GM18526 (cell line): Measurements from ENCODE around the gene NOXRED1.

Source experiments
- POLR2A ChIP-seq: IDR thresholded peaks from 3 replicates; pipeline ENCODE4 v1.6.1; 2011; ENCODE audit not compliant: insufficient read length; ENCODE audit errors: extremely low read depth

NOXRED1 gene

DNA sequence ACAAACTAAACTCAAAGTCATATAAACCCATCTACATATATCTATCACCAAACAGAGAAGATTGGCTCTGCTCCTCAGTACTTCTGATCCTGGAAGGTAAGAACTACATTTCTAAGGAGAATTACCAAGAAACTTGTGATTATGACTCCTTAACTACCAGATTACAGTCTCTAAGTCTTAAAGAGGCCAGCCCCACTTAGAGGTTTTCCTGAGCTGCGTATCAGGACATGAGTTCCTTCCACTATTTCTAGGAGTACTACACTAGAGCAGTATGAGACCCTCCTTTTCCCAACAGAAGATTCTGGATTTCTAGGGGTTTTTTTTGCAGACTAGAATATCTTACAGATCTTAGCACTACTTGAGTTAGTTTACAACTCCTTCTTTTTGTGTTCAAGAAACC lies at the start of gene NOXRED1:
Gene NOXRED1, minus strand, starts transcription at position 101 of the 400 bp plus-strand sequence. CDS start 634 bp downstream, outside the sequence.
- TF ChIP-seq POLR2A = no peak

- TF ChIP-seq POLR2A = no peak
Measured at GRCh38 chr14:77470224-77470870, 47.0 kb upstream of the NOXRED1 start.

DNA sequence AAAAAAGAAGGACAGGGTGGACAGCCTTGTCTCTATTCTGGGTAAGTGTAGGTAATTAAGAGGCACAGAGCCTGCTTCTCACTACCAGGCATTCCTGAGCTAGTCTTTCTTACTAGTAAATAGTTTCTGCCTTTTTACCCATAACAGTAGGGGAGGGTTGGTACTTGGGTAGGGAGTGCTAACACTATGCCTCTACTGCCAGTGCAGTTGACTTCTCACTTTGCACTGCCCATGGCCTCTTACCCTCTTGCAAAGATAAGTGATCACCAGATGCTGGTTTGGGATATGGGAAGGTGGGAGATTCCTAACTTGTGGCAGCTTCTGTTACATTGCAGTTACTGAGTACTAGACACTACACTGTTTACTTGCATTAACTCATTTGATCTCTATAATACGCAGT lies 46.2 kb upstream of the NOXRED1 start:
- no peak for TF ChIP-seq POLR2A

DNA sequence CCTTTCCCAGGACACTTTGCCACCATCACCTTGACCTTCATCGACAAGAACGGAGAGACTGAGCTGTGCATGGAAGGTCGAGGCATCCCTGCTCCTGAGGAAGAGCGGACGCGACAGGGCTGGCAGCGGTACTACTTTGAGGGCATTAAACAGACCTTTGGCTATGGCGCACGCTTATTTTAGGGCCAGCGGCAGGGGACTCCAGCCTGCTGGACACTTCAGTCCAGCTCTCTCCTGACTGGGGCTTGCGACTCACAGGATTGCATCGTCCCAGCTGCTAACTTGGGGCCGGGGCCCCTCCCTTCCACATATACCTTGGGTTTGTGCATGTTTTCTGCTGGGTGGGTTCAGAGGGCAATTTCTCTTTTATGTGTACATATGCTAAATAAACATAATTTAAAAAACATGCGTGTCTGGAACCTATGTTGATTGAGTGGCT lies 45.8 kb upstream of the NOXRED1 start:
- no peak for TF ChIP-seq POLR2A

DNA sequence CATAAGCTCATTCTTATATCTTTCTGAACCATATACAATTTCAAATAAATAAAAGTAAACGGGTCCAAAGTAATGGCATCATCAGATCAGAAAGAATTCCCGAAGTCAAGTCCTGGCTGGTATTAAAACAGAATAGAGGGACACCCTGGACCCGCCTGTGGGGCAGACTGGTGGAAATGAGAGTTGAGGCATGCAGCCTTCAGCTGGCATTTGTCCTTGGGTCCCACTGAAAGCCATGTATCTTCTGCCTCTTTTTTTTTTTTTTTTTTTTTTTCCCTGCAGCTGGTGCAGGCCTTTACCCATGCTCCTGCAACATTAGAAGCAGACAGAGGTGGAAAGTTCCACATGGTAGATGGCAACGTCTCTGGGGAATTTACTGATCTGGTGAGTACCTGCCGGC lies 44.5 kb upstream of the NOXRED1 start:
- TF ChIP-seq POLR2A = no peak

DNA sequence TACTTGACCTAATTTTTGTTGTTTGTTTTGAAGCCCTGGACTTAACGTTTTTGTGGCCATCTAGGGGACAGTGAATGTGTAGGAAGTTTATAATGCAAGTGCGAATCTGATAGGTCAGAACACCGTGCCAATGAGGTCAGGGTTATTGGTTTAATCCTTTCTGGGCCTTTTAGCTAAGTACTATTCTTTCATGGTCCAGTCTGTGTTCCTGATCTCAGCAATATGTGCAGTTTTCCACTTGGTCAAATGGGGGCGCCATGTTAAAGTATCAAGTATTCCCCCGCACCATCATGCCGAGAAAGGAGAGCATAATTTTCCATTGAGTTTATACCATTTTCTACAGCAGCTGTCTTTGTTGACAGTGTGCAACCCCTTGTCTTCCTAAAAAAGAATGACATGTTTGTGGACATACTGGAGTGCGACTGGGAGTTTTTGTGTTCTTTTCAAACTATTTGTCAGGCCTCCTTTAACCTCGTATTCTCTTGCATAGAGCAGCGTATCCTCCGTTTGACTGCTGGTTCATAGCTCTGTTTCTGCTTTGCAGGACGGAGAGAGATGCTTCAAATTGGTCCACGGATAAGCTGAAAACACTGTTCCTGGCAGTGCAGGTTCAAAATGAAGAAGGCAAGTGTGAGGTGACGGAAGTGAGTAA lies 35.9 kb upstream of the NOXRED1 start:
- no peak for TF ChIP-seq POLR2A

DNA sequence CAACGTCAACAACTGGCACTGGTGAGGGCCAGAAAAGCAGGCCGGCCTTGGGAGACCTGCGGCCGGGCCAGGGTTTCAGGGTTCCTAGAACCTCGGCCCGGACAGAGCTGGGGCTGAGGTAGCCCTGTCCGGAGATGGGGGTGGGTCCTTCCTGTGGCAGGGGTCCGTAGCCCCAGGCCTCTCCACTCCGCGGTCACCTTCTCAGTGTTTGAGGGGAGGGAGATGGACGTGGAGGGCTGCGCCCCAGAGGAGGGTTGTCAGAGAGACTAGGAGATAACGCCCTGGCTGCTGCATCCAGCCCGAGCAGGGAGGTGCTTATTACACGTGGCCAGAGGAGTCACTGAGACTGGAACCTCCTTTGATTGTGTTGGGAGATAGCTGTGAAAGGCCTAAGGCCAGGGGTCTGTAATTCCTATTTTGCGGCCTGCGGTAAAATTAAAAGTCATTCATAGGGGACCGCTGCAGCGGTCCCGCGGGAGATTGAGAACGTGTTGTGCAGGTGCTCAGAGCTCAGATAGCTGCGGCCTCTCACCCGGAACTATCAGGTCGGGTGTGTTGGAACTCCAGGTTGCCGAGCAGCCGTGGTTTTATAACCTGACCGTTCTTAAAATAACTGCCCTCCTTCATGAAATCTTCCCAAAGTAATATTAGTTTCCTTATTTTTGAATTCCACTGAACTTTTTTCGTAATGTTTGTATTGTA lies 35.1 kb upstream of the NOXRED1 start:
- no peak for TF ChIP-seq POLR2A

DNA sequence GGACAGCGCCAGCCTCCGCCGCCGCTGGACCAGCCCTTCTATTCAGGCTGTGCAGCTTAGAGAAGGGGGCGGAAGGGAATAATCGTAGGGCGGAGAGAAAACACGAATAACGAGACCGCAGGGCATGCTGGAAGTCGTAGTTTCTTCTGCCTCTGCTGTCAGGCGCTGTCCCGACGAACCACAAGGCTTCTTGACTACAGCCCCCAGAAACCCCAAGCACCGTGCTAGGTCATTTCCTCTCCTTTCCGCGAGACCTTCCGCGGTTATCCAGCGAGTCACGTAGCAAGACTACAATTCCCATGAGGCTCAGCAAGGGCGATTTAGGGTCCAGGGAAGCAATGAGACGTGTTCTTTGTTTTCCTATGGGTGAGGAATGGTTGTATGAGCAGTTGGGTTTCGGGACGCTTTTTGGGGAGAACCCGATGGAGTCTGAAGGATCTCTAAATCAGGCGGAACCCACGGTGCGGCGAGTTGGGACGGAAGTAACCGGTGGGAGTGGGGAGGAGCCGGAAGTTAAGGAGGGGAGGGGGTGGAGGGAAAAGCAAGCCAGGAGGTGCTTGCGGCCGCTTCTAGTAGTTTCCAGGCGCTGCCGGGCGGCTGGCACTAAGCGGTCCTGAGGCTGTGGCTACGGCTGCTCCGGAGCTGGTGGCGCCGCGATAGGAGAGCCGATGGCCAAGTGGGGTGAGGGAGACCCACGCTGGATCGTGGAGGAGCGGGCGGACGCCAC lies 34.4 kb upstream of the NOXRED1 start, which contains the start of the genes AHSA1 and VIPAS39:
Gene AHSA1, plus strand, starts transcription at position 572 of the 727 bp plus-strand sequence. Its CDS starts 97 bp downstream, at position 669.
Gene VIPAS39, minus strand, starts transcription at position 80 of the 727 bp plus-strand sequence. CDS start 3,499 bp downstream, outside the sequence.
- TF ChIP-seq POLR2A = peak; percentile 92

DNA sequence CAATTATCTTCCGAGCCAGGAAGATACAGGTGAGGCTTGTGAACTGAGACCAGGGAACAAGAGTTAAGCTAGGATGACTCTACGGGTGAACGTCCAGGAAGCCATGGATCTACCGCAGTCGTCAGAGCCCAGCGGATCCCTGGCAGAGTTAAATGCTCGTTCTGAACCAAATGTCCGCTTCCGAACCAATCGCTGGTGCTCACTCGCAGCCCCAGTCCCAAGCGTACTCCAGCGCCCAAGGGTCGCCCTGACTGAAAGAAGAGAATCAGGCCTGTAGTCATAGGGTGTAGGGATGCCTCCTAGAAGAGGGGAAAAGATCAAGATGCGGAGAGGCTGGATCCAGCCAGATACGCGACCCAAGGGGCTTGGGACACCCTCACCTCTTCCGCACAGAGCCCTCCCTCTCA lies 33.8 kb upstream of the NOXRED1 start:
- peak; percentile 94 for TF ChIP-seq POLR2A

GRCh38 chr14:77455966-77456640 lies 32.8 kb upstream of the NOXRED1 start:
- TF ChIP-seq POLR2A = no peak

GRCh38 chr14:77442196-77442595 lies 18.9 kb upstream of the NOXRED1 start:
- no peak for TF ChIP-seq POLR2A

- no peak for TF ChIP-seq POLR2A
Measured at GRCh38 chr14:77439861-77440260, 16.5 kb upstream of the NOXRED1 start.

DNA sequence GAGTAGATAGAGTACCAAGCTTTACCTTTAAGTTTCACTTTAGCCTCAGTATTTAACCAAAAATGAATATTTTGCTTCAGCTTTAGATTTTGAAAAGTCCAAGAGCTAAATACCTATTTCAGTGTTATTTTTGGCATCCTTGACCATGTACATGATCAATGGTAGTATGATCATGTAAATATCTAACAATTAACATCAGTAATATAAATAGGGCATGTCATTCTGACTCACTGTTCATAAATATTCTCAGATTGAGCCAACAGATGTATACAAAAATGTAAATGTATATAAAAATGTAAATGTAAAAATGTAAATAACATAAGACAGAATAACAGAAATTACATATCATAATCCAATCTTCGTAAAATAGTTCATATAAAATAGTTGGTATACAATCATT lies 15.3 kb upstream of the NOXRED1 start:
- no peak for TF ChIP-seq POLR2A

- no peak for TF ChIP-seq POLR2A
Measured at GRCh38 chr14:77436042-77436441, 12.7 kb upstream of the NOXRED1 start.

- TF ChIP-seq POLR2A = no peak
Measured at GRCh38 chr14:77426396-77426795, 3.1 kb upstream of the NOXRED1 start.
